Endothelial cell of umbilical vein (primary cell): ENCODE results near the gene RALGPS1. TPM values are rescaled to one million over a fixed set of nuclear protein-coding genes. Genes with fewer than 3 reads are reported as not detected.

Experiments used
- BruUV-seq: library from RNA; stranded (reverse); fragments of 400-500 nt; replicated peaks from 2 replicates; lab custom pipeline; 2021; lab: Mats Ljungman, UMichigan
- CTCF ChIA-PET: fragments of 300-600, 350-600 bp; sonication (Branson Sonifier 250); formaldehyde crosslinking; loops from one replicate; lab custom pipeline; 2021; ENCODE audit warnings: antibody characterized with exemption, inconsistent platforms; lab: Charles Lee
- POLR2A ChIA-PET: fragments of 300-600, 350-600 bp; sonication (Branson Sonifier 250); formaldehyde crosslinking; loops from one replicate; lab custom pipeline; 2021; ENCODE audit warnings: antibody characterized with exemption, inconsistent platforms; lab: Charles Lee
- DNase-seq: peaks from one replicate; pipeline ENCODE4 v3.0.0-alpha.2; 2011; ENCODE audit warnings: low read depth, low spot score
- FAIRE-seq: peaks from 2 replicates; lab custom pipeline; 2011; peaks lifted over from hg19 to GRCh38; lab: Jason Lieb, UNC
- H2AFZ ChIP-seq: 2 replicates; pipeline ENCODE4 v1.6.0; 2012; ENCODE audit warnings: low read depth, low read length, control low read depth, inconsistent platforms
- H3K27ac ChIP-seq: 2 replicates; pipeline ENCODE4 v1.5.1; 2011; ENCODE audit warnings: low read depth, mild to moderate bottlenecking, control low read depth, low read length, moderate library complexity; ENCODE audit not compliant: insufficient read depth
- H3K27me3 ChIP-seq, 2 experiments: 2 replicates each; pipeline versions ENCODE4 v1.6.0 to v1.6.1; 2011; ENCODE audit warnings: low read length in 2 of 2, mixed read lengths in 1 of 2; ENCODE audit not compliant: control insufficient read depth in 2 of 2, insufficient read depth in 2 of 2
- H3K36me3 ChIP-seq, 2 experiments: 2 replicates in 1 of 2; 3 replicates in 1 of 2; pipeline ENCODE4 v1.5.1; 2011; ENCODE audit warnings: low read length in 2 of 2, mild to moderate bottlenecking in 1 of 2, moderate library complexity in 1 of 2; ENCODE audit not compliant: control insufficient read depth in 2 of 2, insufficient read depth in 2 of 2; ENCODE audit errors: extremely low read depth in 1 of 2
- H3K4me1 ChIP-seq: 3 replicates; pipeline ENCODE4 v1.5.1; 2011; ENCODE audit warnings: mild to moderate bottlenecking, low read length; ENCODE audit not compliant: control insufficient read depth, insufficient read depth; ENCODE audit errors: extremely low read depth
- H3K4me2 ChIP-seq: 2 replicates; pipeline ENCODE4 v1.6.1; 2011; ENCODE audit warnings: low read length, control low read depth, mixed read lengths; ENCODE audit not compliant: insufficient read depth
- H3K4me3 ChIP-seq, 3 experiments: fragments of 200-600 bp in 1 of 3; sonication (generic), shearing (Covaris generic) in 1 of 3; replicated peaks in 1 of 3; 2 replicates each; pipeline ENCODE4 v1.5.1; 2011 to 2016; ENCODE audit warnings: control low read depth in 3 of 3, low read length in 3 of 3, mild to moderate bottlenecking in 2 of 3, inconsistent platforms in 1 of 3, low read depth in 1 of 3, moderate library complexity in 1 of 3; ENCODE audit not compliant: insufficient read depth in 1 of 3
- H3K79me2 ChIP-seq: 2 replicates; pipeline ENCODE4 v1.6.0; 2012; ENCODE audit warnings: low read length, inconsistent platforms; ENCODE audit not compliant: control insufficient read depth, insufficient read depth
- H3K9ac ChIP-seq: replicated peaks from 2 replicates; pipeline ENCODE3; 2011; ENCODE audit warnings: low read length, control low read depth; ENCODE audit not compliant: insufficient read depth; ENCODE audit errors: extremely low read depth
- H3K9me1 ChIP-seq: replicated peaks from 3 replicates; pipeline ENCODE4 v1.6.0; 2011; ENCODE audit warnings: mild to moderate bottlenecking, low read length; ENCODE audit not compliant: control insufficient read depth, insufficient read depth; ENCODE audit errors: extremely low read depth
- H3K9me3 ChIP-seq: replicated peaks from 2 replicates; pipeline ENCODE4 v1.5.1; 2012; ENCODE audit warnings: low read length, inconsistent platforms; ENCODE audit not compliant: control insufficient read depth, insufficient read depth
- H4K20me1 ChIP-seq: replicated peaks from 2 replicates; pipeline ENCODE3; 2011; ENCODE audit warnings: mild to moderate bottlenecking, low read length; ENCODE audit not compliant: control insufficient read depth, insufficient read depth; ENCODE audit errors: extremely low read depth
- EZH2 ChIP-seq: IDR thresholded peaks from 2 replicates; pipeline ENCODE4 v1.6.1; 2012; ENCODE audit warnings: borderline replicate concordance, low read depth, mild to moderate bottlenecking, moderate library complexity, low read length, inconsistent platforms; ENCODE audit not compliant: severe bottlenecking
- FOS ChIP-seq: IDR thresholded peaks from 2 replicates; pipeline ENCODE4 v1.6.1; 2011; ENCODE audit warnings: mild to moderate bottlenecking, low read length, moderate library complexity, borderline replicate concordance; ENCODE audit not compliant: insufficient read depth
- GATA2 ChIP-seq: IDR thresholded peaks from 2 replicates; pipeline ENCODE4 v1.7.0; 2011; ENCODE audit warnings: low read depth, mild to moderate bottlenecking, moderate library complexity, mixed read lengths, low read length; ENCODE audit not compliant: insufficient read length, insufficient read depth
- MYC ChIP-seq: IDR thresholded peaks from one replicate; pipeline ENCODE4 v1.6.1; 2011; ENCODE audit warnings: mild to moderate bottlenecking, low read depth, low read length
- POLR2A ChIP-seq: IDR thresholded peaks from 2 replicates; pipeline ENCODE4 v1.6.1; 2012; ENCODE audit warnings: low read depth, mild to moderate bottlenecking, control low read depth, low read length
- dilution Hi-C: fragments of 300-500 bp; cut with MboI; formaldehyde crosslinking; loops from one replicate; pipeline ENCODE4 v1.15.0; 2019; ENCODE audit warnings: low sequenced_read_pairs; ENCODE audit not compliant: extremely low pct_ligation_motif_present
- intact Hi-C: fragments of 100-400 bp; cut with micrococcal nuclease; formaldehyde crosslinking; loops from one replicate; pipeline ENCODE4 v1.10.0; 2022
- polyA plus RNA-seq, 4 experiments: library from polyadenylated mRNA; depleted of rRNA in 3 of 4; stranded (reverse) in 3 of 4; unstranded in 1 of 4; fragments of >200 nt; gene quantifications; 2 replicates each; pipeline versions ENCODE4 v1.2.1 to v1.2.3, GENCODE V29; 2011 to 2012; ENCODE audit warnings: missing spikeins in 1 of 4
- total RNA-seq: library from RNA; stranded (reverse); gene quantifications from 2 replicates; pipeline ENCODE4 v1.2.3, GENCODE V29; 2021
- TF ChIP-seq, protein P1 (sequence below), 2 donors: IDR thresholded peaks; 1 replicate in 1 of 2; 2 replicates in 1 of 2; pipeline ENCODE4 v1.5.1; 2011; ENCODE audit warnings: low read length in 2 of 2, mild to moderate bottlenecking in 2 of 2, moderate library complexity in 2 of 2, control low read depth in 1 of 2, inconsistent platforms in 1 of 2, low read depth in 1 of 2; ENCODE audit not compliant: insufficient read depth in 1 of 2; ENCODE audit errors: extremely low read depth in 1 of 2
- TF ChIP-seq, protein P2 (sequence below): IDR thresholded peaks from 2 replicates; pipeline ENCODE4 v1.6.1; 2011; ENCODE audit not compliant: insufficient read depth, insufficient read length

Gene RALGPS1
- total and polyA plus RNA-seq, 2 donors (not counting 3 experiments of a cell fraction or from before 2014, with no cell fraction given) = 3.8 to 5.5 TPM

DNA sequence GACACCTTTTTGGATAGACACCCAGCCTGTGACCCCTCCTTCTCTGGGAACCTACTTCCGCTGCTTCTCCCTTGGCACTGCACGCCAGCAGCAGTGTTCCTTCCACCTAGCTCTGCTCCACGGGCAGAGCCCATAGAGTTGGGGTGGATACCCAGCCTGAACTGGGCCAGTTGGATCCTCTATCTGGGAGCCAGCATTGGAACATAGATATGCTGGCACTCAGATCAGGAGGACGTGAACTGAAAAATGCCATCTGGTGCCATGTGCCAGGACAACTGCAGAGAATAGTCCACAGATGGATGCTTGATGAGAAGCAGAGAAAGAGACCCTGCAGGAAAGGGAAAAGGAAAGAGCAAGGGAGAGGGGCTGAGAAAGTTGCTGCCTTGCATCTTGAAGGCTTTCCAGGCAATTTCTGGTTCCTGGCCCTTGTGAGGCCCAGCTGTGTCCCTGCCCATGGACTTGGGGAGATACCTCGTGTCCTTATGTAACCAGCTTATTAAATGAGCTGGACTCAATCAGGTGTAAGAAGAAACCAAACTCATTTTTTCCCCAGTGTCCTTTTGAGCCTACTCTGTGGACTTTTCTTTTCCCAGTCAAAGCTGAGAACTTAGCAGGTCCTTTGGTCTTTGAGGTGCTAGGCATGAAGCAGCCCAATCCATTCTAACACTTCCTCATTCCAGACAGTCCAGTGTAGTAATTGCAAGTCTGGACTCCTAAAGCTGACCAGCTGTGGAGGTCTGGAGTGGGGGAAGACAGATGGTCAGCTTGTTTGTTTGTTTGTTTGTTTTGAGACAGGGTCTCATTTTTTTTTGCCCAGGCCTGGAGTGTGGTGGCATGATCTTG is 168.8 kb downstream of the RALGPS1 start:
- ChIA-PET CTCF (no interaction called here), POLR2A (no interaction called here)

DNA sequence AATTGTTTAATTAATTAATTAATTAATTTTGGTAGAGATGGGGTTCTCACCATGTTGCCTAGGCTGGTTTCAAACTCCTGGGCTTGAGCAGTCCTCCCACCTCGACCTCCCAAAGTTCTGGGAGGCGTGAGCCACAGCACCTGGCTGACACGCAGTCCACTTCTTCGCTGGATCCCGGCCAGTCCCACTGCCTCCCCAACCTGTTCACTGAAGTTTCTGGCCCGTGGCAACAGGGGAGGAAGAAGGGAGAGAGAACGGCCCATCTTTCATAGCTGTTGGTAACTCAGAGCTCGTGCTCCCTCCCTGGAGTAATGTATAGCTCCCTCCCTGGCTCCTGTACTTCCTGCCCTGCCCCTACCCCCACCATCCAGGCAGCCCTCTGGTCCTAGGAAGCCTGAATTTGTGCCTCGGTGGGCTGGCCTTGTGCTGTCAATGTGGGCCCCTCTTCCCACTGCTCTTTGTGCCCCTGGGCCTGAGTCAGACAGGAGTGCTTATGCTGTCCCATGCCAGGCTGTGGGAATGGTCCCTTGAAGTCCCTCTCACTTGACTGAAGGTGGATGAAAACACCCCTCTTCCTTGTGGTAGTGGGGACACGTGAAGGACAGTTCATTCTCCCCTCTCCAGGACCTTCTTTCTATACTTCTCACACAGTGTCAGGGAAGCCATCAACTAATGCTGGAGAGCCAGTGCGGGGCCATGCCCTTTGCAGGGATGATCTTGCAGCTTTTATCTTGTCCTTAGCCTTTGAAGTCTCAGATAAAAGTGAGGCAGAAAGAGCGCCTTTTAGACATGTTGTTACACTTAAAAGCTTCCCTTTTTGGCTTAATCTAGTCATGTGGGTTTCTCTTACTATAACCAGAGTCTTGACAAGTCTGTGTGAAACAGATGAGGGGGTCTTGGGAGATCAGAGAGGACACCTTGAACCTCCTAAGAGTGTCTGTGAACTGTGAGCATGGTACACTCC is 169.8 kb downstream of the RALGPS1 start:
- ChIA-PET POLR2A (no interaction called here), CTCF (interaction anchor here (0.7 kb wide), 1 partner anchor 35 kb away, joined by 3 read pairs; no protein-coding TSS in a partner anchor)
- Histone ChIP-seq H3K27me3 (no peaks in the 10 kb centered on the region), H3K36me3 (no peaks in the 10 kb centered on the region), H3K4me2 (no peak overlapping the region), H4K20me1 (no peaks in the 10 kb centered on the region), H3K9me1 (no peaks in the 10 kb centered on the region), H3K4me3 (no peak overlapping the region), H2AFZ (no peak overlapping the region), H3K4me1 (no peaks in the 10 kb centered on the region), H3K9me3 (no peaks in the 10 kb centered on the region), H3K79me2 (no peaks in the 10 kb centered on the region), H3K27ac (no peak overlapping the region), H3K9ac (no peak overlapping the region)
- TF ChIP-seq GATA2 = no peak
- TF ChIP-seq, protein P1, sequence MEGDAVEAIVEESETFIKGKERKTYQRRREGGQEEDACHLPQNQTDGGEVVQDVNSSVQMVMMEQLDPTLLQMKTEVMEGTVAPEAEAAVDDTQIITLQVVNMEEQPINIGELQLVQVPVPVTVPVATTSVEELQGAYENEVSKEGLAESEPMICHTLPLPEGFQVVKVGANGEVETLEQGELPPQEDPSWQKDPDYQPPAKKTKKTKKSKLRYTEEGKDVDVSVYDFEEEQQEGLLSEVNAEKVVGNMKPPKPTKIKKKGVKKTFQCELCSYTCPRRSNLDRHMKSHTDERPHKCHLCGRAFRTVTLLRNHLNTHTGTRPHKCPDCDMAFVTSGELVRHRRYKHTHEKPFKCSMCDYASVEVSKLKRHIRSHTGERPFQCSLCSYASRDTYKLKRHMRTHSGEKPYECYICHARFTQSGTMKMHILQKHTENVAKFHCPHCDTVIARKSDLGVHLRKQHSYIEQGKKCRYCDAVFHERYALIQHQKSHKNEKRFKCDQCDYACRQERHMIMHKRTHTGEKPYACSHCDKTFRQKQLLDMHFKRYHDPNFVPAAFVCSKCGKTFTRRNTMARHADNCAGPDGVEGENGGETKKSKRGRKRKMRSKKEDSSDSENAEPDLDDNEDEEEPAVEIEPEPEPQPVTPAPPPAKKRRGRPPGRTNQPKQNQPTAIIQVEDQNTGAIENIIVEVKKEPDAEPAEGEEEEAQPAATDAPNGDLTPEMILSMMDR (IDR thresholded peaks at IDR 0.05; ENCODE audit: extremely low read depth in 1 of 2, insufficient read depth in 1 of 2, low read depth in 1 of 2, low read length in 2 of 2) = no peak
- no peak for TF ChIP-seq EZH2
- TF ChIP-seq FOS = no peak
- TF ChIP-seq POLR2A = no peak
- no peak for TF ChIP-seq MYC
- TF ChIP-seq, protein P2, sequence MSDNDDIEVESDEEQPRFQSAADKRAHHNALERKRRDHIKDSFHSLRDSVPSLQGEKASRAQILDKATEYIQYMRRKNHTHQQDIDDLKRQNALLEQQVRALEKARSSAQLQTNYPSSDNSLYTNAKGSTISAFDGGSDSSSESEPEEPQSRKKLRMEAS = no peak
- no TSS peak for BruUV-seq
- dilution Hi-C loops (no loop called here), intact Hi-C loops (no loop called here)
- FAIRE-seq = no peak
- DNase-seq = no peak

More for the DNA sequence above, 168.8 kb downstream of the RALGPS1 start:
- H4K20me1 ChIP-seq = no peaks in the 10 kb centered on the region
- H3K4me3 ChIP-seq = no peak overlapping the region
- no peaks in the 10 kb centered on the region for H3K36me3 ChIP-seq
- FAIRE-seq (no peak), DNase-seq (no peak)
- H3K9me3 ChIP-seq = no peaks in the 10 kb centered on the region
- BruUV-seq = no TSS peak
- TF ChIP-seq POLR2A (no peak), GATA2 (no peak)
- no peak overlapping the region for H3K4me2 ChIP-seq
- intact Hi-C loops (no loop called here), dilution Hi-C loops (no loop called here)
- no peak overlapping the region for H3K27ac ChIP-seq
- no peak overlapping the region for H3K9ac ChIP-seq
- no peaks in the 10 kb centered on the region for H3K27me3 ChIP-seq
- H3K9me1 ChIP-seq = no peaks in the 10 kb centered on the region
- no peaks in the 10 kb centered on the region for H3K4me1 ChIP-seq
- no peak overlapping the region for H2AFZ ChIP-seq
- H3K79me2 ChIP-seq = no peaks in the 10 kb centered on the region
